CD4-positive, alpha-beta T cell treated with Interleukin-12 subunit alpha and Interleukin-12 subunit beta, for 1 hour (primary cell): ENCODE data around the gene LINGO3.

ENCODE experiments used
- DNase-seq: peaks from one replicate; pipeline ENCODE4 v3.0.0-alpha.2; 2020

LINGO3 gene

GRCh38 chr19:2280633-2281264 is 27.2 kb downstream of the LINGO3 start:
- no peak for DNase-seq

- no peak for DNase-seq
Observed at GRCh38 chr19:2278459-2279158, 29.3 kb downstream of the LINGO3 start.

GRCh38 chr19:2277138-2277537 is 30.8 kb downstream of the LINGO3 start:
- no peak for DNase-seq

GRCh38 chr19:2276429-2276986 is 31.4 kb downstream of the LINGO3 start:
- DNase-seq: no peak

GRCh38 chr19:2275588-2276428 is 32.1 kb downstream of the LINGO3 start:
- no peak for DNase-seq

- peak; percentile 57 for DNase-seq
Observed at GRCh38 chr19:2274931-2275535, 32.9 kb downstream of the LINGO3 start.

- DNase-seq: no peak
Observed at GRCh38 chr19:2274185-2274711, 33.7 kb downstream of the LINGO3 start.

GRCh38 chr19:2273356-2274184 is 34.4 kb downstream of the LINGO3 start:
- peak; percentile 83 for DNase-seq

GRCh38 chr19:2271234-2272103 is 36.5 kb downstream of the LINGO3 start:
- no peak for DNase-seq

- peak; percentile 81 for DNase-seq
Observed at GRCh38 chr19:2270423-2271233, 37.3 kb downstream of the LINGO3 start.

GRCh38 chr19:2270157-2270422 is 37.9 kb downstream of the LINGO3 start:
- no peak for DNase-seq

GRCh38 chr19:2269244-2270156 is 38.5 kb downstream of the LINGO3 start:
- peak; percentile 99 for DNase-seq

- DNase-seq: no peak
Observed at GRCh38 chr19:2268861-2269243, 39.1 kb downstream of the LINGO3 start.

- no peak for DNase-seq
Observed at GRCh38 chr19:2268480-2268830, 39.5 kb downstream of the LINGO3 start.

GRCh38 chr19:2266183-2266993 is 41.6 kb downstream of the LINGO3 start:
- no peak for DNase-seq

- peak; percentile 70 for DNase-seq
Observed at GRCh38 chr19:2261438-2262172, 46.3 kb downstream of the LINGO3 start.

- peak; percentile 43 for DNase-seq
Observed at GRCh38 chr19:2260341-2260805, 47.6 kb downstream of the LINGO3 start.
